ENCODE results near the gene ST6GALNAC1.
"Not testable (repeated sequence)": the region's sequence is repeated elsewhere in the genome, so short reads cannot be mapped to it uniquely, and the experiment has no call there.

Gene ST6GALNAC1

GRCh38 chr17:76640550-76641380, 2.8 kb downstream of the ST6GALNAC1 start:
- no peak for DNase-seq

DNA sequence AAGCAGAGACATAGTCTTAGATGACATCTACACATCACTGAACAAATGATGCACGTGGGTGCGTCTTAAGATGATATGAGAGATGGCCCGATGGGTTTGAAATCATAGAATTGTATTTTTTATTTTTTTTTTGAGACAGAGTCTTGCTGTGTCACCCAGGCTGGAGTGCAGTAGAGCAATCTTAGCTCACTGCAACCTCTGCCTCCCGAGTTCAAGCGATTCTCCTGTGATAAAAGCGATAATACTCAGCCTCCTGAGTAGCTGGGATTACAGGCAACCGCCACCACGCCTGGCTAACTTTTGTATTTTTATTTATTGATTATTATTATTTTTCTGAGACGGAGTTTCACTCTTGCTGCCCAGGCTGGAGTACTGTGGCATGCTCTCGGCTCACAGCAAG, 5.3 kb downstream of the ST6GALNAC1 start:
- DNase-seq, result no peak

DNA sequence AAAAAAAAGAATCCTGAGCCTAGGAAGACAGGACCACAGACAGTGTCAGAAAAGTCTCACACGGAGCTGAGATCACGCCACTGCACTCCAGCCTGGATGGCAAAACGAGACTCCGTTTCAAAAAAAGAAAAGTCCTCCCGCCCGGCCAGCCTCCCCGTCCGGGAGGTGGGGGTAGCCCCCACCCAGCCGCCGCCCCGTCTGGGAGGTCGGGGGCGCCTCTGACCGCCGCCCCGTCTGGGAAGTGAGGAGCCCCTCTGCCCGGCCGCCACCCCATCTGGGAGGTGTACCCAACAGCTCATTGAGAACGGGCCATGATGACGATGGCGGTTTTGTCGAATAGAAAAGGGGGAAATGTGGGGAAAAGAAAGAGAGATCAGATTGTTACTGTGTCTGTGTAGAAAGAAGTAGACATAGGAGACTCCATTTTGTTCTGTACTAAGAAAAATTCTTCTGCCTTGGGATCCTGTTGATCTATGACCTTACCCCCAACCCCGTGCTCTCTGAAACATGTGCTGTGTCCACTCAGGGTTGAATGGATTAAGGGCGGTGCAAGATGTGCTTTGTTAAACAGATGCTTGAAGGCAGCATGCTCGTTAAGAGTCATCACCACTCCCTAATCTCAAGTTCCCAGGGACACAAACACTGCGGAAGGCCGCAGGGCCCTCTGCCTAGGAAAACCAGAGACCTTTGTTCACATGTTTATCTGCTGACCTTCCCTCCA, 6.9 kb downstream of the ST6GALNAC1 start:
- not testable (repeated sequence) for DNase-seq

DNA sequence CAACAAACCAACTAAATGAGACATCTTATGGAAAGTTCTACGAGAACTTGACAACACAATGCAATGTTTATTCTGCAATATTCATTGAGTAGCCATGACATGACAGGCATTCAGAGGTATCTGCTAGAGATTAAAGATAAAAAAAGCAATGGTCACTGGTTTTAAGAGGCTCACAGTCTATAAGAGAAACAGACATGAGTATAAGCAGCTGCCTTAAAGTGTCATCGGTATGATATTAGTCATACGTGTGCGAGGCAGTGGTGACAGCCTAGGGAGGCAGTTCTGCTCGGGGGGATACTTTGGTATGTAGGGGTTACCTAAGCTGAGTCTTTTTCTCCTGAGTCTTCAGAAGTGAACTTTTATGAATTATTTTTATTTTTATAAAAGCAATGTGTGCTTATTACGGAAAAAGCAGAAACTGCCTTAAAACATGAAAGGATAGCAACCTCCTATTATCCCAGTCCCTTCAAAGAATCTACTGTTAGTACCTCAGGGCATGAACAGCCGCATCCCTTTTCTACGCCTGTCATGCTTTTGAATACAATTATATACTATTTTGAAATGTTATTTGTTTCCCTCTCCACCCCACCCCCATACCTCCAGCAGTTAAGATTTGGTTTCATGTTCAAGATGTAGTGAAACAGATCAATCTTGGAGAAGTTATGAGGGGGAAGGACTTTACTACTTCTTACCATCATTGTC, 7.7 kb downstream of the ST6GALNAC1 start:
- DNase-seq, result no peak

DNA sequence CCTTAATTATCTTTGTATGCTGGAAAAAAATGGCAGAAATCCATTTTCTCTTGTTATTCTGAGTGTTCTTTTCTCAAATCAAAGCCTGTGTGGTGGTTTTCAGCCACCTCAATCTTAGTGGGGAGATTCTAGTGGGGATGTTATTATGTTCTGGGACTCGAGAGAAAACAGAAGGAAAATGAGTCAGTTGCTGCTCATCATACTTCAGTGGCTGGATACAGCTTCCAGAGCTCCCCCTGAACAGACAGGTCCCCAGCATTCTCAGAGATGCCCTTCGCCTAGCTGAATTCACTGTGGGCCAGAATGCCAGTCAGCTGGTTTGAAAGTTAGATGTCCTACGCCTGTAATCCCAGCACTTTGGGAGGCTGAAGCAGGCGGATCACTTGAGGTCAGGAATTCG, 8.5 kb downstream of the ST6GALNAC1 start:
- DNase-seq, result no peak

DNA sequence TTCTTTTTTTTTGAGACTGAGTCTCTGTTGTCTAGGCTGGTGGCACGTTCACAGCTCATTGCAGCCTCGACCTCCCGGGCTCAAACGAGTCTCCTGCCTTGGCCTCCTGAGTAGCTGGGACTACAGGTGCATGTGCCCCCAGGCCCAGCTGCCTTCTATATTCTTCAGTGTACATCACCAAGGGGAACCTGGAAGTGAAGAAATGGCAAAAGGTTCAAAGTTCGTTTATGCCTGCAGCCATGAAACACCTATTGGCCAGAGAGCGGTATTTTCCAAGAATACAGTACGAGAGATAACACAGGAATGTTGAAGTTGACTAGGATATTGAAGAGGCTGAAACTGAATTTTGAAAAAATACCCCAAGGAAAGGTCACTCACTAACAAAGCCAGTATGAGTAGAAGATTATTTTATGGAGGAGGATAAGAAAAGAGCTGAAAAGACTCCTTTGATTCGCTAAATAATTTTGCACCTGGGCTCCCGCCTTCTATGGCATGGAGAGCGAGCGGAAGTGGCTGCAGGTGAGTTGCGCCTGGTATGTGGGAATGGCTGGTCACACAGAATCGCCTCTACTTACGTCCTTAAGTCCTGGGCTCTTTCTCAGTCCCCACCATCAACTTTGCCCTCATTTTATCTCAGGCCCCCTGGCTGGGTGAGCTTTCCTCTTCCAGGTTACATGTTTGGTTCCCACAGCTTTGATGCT, 9.8 kb downstream of the ST6GALNAC1 start:
- DNase-seq, result no peak

GRCh38 chr17:76631821-76632565, 11.6 kb downstream of the ST6GALNAC1 start:
- no peak for DNase-seq

DNA sequence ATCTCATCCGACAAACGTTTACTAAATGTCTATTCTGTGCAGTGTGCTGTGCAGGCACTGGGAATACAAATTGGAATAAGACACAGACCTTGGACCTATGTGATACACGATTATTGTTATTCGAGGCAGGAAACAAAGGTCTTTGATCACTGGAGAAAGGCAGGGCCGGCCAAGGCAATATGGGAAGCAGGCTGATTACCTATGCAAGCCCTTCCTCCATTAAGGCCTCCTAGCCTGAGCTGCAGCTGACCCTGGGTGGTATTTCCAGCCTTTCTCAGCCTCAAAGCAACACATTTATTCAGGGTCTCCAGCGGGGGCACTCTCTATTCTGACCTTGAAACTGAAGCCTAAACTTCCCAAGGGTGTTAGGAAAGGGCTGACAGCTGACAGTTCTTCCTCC, 13.4 kb downstream of the ST6GALNAC1 start:
- DNase-seq, result no peak

DNA sequence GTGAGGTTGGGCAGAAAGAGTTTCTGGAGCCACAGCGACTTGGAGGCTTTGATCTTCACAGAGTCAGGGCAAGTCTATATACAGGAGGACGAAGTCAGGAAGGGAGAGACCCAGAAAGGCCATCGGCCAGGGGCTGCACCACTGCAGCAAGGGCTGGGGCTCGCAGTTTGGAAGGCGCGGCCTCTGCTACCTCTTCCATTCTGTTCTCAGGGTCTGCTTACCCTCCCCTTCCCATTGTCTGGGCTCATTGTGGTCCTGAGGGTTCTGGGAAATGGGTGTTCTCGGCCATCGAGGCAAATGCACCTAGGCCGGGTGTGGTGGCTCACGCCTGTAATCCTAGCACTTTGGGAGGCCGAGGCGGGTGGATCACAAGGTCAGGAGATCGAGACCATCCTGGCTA, 16.0 kb downstream of the ST6GALNAC1 start:
- DNase-seq, result no peak

- DNase-seq, result no peak
These were observed 17.1 kb downstream of the ST6GALNAC1 start for GRCh38 chr17:76626442-76626841.

GRCh38 chr17:76625496-76625895, 18.1 kb downstream of the ST6GALNAC1 start:
- DNase-seq, result no peak

DNA sequence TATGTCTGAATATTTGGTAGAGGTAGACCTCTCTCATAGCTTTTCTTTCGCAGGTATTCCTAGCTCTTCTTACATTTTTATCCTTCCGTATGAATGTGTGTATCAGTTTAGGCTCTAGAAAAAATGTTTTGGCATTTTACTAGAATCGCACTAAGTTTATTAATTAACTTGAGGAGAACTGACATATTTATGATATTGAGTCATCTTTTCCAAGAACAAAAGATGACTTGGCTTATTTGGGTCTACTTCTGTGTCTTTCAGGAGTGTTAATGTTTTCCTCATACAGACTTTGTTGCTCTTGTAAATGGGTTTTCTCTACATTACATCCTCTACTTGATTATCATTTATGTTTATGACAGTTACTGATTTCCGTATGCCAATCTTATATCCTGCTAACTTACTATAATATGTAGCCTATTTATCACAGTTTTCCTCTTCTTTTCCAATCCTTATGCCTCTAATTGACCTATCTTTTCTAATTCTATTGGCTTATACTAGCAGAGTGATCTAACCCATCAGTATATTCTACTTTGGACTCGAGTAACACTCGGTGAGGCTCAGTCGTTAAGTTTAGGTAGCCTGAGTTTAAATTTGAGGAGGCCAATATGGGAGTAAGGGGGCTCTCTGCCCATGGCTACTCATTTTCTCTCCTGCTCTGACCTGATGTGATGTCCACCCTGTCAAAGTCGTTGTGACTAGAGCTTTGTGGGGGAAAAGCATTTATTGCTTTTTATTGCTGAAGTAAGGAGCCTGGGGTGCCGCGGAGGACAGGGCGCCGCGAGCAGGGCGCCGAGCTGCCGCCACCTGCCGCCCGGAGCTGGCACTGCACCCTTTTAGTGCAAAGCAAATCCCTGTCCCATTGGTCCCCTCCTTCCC, 20.0 kb downstream of the ST6GALNAC1 start:
- DNase-seq, result peak; percentile 30

GRCh38 chr17:76617838-76618237, 25.7 kb downstream of the ST6GALNAC1 start:
- DNase-seq, result no peak

- DNase-seq, result no peak
These were observed 28.5 kb downstream of the ST6GALNAC1 start for GRCh38 chr17:76614912-76615617.

- not testable (repeated sequence) for DNase-seq
These were observed 29.3 kb downstream of the ST6GALNAC1 start for GRCh38 chr17:76614064-76614759.

GRCh38 chr17:76612977-76613851, 30.3 kb downstream of the ST6GALNAC1 start:
- DNase-seq, result peak; percentile 9

DNA sequence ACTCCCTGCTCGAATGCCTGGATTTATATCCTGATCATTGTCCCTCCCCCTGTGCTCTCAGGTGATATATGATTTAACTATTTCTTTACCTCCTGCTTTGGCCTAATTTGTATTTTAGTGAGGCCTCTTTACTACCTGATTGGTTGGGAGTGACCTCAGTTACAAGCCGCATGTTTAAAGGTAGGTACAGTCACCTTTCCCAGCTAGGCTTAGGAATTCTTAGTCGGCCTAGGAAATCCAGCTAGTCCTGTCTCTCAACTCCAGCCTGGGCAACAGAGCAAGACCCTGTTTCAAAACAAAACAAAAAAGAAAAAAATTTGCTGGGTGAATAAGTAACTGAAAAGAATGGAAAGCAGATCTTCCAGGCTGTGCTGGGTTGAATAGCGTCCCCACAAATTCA, 31.1 kb downstream of the ST6GALNAC1 start:
- no peak for DNase-seq

GRCh38 chr17:76611758-76612157, 31.8 kb downstream of the ST6GALNAC1 start:
- no peak for DNase-seq

Data from DMS 273 treated with DMSO at 0.1 percent for 48 hours (cell line).